NCI-H1930 (cell line): ENCODE measurements around the gene HMCN2.

ENCODE experiments used
- DNase-seq, 2 experiments: peaks; one replicate each; lab custom pipeline; 2025; lab: John Stamatoyannopoulos, UW

The HMCN2 gene

DNA sequence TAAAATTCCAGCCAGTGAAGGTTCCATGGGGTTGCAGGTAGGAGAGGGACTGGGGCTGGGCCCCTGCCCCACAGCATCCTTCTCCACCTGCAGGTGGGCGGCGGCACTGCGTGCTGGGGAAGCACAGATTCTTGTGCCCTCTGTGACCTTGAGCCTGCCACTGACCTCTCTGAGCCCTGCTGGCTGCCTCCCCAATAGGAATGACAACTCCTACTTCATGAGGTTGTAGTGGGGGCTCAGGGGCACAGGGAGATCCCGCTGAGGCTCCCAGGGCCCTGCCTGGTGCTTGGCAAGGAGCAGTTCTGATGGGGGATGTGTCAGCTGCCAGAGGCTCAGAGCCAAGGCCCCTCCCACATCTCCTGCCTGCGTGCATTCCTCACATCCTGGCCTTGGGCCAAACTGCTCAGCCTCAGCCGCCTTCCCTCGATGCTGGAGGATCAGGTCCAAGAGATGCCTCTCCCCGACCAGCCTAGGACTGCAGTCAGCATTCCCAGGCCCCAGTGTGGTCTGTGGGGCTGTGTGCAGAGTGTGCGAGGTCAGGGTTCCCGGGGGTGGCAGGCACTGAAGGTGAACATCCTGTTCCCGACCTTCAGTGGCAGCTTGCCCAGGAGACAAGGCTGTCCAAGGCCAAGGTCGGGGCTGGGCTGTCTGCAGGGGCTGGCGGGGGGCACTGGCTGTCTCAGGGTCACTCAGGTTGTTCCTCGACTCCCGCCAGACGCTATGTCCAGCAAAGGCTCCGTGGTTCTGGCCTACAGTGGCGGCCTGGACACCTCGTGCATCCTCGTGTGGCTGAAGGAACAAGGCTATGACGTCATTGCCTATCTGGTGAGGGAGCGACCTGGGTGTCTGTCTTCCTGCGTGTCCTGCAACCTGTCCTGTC is 186.2 kb downstream of the HMCN2 start:
- DNase-seq: no peak

DNA sequence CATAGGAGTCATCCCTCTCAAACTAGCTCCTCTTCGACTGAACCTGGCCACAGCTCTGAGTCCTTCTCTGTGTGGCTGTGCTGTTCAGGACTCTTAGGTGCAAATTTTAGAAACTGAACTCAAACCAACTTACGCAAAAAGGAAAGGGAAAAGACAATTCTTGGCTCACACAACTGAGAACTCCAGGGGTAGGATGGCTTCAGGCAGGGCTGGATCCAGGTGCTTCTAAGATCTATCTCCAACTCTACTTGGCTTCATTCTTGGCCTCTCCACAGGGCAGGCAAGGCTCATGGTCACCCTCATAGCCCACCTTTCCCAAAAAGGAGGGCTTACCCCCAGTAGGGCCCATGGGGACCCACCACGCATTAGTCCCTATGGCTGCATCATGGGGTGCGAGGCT is 187.3 kb downstream of the HMCN2 start:
- DNase-seq: no peak

DNA sequence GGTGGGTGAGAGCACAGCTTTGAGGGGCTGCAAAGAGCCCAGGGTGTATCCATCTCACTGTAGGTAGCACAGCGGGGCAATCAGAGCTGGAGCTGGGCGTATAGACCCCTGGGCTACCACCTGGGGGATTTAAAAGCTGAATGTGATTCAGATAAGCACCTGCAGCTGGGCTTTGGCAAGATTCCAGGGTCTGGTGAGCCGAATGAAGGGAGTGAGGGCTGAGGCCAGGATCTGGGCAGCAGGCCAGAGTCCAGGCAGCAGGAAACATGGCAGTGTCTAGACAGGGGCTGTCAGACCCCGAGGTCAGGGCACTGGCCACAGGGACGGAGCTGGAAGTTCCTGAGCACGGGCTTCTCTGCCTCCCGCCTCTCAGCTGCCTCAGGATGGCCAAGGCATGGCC is 187.9 kb downstream of the HMCN2 start:
- no peak for DNase-seq

DNA sequence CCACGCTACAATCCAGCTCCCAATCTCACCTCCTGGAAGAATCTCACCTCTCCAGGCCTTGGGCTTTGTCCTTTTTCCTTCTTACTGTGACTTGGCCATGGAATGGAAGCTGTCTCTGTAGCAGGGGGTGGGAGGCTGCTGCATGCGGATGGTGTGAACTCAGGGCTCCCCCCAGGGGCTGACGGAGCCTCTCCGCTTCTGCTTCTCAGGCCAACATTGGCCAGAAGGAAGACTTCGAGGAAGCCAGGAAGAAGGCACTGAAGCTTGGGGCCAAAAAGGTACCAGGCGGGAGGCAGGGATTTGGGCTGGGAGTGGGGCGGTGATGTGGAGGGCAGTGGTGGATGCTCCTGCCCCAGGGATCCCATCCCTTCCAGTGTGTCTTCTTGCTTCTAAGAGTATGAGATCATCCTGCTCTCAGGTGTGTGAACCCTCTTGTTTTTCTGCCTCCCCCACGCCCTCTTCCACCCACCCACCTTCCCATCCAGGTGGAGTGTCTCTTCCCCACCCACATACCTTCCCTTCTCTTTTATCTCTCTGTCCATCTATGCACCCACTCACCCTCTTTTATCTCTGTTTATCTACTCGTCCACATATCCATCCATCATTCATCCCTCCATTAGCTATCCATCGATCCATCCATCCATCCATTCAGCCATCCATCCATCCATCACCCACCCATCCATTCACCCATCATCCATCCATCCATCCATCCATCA is 188.7 kb downstream of the HMCN2 start:
- no peak for DNase-seq

DNA sequence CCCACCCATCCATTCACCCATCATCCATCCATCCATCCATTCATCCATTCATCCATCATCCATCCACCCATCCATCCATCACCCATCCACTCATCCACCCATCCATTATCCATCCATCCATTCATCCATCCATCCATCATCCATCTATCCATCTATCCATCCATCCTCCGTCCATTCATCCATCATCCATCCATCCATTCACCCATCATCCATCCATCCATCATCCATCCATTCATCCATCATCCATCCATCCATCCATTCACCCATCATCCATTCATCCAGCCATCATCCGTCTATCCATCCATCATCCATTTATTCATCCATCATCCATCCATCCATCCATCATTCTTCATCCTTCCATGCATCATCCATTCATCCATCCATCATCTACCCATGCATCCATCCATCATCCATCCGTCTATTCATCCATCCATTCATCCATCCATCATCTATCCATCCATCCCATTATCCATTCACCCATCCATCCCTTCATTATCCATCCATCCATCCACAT is 189.3 kb downstream of the HMCN2 start:
- DNase-seq: no peak

DNA sequence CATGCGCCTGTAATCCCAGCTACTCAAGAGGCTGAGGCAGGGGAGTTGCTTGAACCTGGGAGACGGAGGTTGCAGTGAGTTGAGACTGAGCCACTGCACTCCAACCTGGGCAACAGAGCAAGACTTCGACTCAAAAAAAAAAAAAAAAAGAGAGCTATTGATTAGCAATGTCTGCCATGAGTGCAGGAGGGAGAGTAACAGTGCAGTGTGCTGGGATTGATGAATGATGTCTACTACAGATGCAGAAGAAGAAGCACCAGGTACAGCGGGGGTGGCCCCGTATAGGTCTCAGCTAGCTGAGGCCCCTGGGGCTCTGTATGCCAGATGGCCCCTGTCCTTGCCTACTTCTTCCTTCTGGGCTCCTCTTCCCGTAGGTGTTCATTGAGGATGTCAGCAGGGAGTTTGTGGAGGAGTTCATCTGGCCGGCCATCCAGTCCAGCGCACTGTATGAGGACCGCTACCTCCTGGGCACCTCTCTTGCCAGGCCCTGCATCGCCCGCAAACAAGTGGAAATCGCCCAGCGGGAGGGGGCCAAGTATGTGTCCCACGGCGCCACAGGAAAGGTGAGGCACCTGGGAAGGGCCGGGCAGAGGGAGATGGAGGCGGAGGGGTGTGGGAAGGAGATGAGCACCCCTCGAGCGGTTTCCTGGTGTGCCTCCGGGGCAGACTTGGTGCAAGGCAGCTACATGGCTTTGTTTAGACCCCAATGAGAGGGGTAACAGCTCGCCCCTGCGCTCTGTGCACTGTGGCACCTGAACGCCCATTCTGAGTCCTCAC is 192.7 kb downstream of the HMCN2 start:
- DNase-seq: no peak

DNA sequence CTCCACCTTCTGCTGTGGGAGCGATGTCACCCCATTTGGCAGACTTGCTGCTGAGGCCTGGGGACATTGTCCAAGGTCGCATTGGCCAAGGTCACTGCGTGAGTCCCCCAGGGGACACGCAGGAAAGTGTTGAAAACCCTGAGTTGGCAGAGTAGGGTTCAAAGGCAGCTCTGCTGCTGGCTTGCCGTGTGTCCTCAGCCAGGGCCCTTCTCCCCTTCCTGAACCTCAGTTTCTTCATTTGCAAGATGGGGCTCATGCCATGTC is 193.2 kb downstream of the HMCN2 start:
- DNase-seq: no peak

DNA sequence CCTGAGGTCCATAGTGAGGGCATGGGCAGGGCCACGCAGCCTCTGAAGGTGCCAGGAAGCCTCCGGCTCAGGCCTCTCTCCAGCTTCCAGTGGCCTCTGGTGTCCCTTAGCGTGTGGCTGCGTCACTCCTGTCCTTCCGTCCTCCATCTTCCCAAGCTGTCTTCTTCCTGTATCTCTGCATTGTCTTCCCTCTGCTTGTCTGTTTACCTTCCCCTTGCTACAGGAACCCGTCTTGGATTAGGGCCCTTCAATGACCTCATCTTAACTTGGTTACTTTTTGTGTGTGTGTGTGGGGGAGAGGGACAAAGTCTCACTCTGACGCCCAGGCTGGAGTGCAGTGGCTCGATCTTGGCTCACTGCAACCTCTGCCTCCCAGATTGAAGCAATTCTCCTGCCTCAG is 193.6 kb downstream of the HMCN2 start:
- no peak for DNase-seq

DNA sequence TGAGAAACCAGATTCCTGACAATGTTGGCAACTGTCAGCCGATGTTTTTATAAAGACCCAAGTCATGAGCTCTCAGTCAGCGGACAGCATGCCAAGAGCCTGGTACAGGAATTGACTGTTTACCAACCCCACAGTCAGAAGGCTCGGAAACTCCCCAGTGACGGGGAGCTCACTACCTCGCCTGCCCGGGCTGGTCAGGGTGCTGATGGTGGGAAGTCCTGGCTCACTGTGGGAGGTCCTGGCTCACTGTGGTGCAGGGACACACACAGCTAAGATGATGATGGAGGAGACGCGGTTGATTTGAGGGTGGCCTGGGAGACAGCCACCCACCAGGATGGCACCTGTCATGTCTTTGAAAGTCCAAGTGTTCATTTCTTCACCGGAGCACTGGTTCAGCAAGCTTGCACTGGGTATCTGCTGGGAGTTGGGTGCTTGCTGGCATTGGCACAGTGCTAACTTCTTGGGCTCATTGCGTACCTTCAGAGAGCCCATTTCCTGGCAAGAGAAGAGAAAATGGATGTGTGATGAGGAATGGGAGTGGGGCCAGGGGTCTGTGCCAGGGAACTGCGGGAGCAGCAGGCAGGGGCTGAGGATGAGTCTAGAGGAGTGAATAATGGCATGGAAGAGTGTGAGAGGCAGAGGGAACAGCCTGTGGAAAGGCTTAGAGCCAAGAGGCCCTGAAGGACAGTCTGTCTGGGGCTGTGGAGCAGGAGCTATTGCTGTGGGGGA is 194.5 kb downstream of the HMCN2 start:
- DNase-seq: no peak

DNA sequence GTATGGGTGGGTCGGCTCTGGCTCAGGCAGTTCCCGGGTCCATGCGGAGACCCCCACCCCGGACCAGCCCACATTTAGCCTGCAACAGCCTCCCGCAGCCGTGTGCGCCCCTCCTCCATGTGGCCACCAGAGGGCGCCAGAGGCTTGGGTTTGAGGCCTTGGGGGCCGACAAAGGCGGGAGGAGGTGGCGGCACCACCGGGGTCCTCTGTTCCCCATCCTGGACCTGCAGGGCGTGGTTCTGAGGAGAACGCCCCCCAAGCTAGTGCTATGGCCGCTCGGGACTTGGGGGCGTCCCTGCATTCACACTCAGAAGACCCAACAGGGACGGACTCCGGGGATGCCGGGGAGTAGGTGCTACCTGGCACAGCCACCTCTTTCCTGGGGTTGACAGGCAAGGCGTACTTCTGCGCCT is 195.7 kb downstream of the HMCN2 start:
- peak; percentile 52 to 67 for DNase-seq

DNA sequence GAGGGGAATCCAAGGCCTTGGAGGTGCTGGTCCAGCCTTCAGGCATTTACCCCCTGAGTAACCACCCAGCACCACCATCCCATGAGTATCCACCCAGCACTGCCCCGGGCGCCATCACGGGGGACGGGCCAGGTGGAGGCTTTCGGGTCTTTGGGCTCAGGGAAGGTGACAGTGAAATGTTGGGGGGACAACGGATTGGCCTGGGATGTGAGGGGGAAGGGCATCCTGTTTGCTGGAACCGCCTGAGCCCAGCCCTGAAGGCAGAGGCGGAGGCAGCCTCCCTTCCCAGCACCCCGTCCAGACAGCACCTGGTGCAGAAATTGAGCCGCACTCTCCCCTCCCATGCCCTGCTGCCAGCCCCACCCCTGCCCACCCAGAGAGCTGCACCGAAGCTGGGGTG is 196.2 kb downstream of the HMCN2 start:
- DNase-seq: no peak

DNA sequence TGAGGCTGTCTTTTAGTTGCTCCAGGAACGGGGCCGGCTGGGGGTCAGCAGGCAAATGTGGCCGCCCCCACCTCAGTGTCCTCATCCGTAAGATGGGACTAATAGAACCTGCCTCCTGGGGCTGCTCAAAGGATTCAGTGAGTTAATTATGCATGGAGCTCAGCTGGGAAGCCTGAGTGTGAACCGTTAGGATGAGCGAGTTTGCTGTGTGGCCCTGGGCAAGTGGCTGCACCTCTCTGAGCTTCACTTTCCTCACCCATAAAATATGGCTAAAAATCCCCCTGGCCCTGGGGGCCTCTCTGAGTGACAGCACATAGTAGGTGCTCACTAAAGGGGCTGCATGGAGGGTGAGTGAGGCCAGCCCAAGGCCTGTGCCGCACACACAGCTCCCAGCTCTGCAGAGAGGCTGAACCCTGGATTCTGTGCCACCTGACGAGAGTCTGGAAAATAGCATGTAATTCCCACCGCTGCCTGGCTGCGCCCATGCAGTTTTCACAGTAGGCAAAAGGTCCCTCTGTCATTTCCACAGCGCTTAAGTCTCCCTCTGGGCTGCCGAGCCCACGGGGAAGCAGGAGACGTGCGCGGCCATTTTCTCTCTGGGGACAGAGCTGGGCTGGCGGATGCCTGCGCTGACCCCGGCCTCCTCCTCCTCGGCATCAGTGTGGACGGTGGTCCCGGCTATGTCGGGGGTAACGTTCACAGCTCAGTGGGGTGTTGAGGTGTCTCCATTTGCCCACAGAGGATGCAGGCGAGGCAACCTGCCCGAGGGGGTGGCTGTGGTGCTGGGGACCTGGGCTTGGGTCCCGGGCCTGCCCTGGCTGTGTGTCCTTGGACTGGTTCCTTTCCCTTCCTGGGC is 197.4 kb downstream of the HMCN2 start:
- no peak for DNase-seq

DNA sequence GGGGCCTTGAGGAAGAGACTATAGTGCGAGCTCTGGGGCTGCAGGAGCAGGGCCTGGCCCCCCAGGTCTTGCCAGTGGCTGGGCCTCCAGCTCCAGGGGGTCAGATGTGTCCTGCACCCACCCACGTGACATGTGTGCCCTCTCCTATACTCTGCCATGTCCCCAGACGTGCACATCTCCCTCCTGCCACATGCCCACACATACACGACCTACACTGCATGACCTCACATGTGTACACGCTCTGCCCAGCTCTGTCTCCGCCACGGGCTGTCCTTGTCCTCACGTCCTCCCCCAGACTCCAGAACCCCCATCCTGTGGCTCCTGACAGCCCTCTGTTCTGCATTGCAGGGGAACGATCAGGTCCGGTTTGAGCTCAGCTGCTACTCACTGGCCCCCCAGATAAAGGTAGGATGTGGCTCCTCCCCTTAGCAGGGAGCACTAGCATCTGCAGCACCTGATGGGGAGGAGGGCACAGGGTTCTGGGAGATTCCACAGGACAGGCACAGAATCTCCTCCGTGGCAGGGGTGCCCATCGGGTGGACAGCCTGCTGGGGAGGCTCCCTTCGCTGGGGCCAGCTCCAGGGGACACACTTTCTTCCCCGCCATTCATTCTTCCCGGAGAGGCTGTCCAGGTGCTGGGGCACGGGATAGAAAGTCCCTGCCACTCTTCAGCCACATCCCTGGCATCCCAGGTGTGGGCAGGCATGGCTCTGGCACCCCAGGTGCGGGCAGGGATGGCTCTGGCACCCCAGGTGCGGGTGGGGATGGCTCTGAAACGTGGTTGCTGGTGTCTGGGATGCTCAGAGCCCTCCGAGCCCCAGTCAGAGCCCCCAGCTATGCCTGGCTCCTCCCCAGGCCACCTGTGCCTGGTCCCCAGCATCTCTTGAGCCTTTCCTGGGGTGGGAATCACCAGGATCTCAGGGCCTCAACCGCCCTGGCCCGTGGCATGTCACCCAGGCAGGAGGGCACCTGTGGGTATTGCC is 198.5 kb downstream of the HMCN2 start:
- DNase-seq: no peak

DNA sequence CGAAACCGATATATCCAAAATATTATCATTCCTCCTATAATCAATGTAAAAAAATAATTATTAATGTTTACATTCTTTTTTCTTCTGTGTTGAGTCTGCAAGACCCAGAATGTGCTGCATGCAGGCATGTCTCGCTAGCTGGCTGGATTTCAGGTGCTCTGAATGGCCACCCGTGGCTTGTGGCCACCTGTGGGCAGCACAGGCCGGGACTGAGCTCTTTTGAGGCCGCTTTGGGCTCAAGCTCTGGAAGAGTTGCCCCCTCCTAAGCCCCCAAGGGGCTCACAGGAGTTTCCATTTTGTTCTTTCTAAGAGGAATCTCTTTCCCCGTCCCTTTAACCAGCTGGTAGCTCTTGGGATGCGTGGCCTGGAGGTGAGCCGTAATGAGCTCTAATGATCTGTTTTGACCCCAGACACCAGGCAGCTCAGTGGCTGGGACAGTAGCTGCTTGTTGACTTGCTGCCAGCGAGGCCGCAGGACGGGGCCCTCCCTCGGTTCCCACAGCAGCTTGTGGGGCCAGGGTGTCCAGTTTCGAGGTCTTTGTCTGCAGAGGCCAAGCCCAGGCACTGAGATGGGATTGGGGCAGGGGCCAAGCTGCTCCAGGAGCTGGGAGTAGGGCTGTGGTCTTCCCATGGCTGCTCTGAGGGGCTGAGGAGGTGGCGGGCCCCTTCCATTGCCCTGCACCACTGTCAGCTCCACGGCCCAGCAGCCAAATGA is 200.0 kb downstream of the HMCN2 start:
- DNase-seq: no peak

DNA sequence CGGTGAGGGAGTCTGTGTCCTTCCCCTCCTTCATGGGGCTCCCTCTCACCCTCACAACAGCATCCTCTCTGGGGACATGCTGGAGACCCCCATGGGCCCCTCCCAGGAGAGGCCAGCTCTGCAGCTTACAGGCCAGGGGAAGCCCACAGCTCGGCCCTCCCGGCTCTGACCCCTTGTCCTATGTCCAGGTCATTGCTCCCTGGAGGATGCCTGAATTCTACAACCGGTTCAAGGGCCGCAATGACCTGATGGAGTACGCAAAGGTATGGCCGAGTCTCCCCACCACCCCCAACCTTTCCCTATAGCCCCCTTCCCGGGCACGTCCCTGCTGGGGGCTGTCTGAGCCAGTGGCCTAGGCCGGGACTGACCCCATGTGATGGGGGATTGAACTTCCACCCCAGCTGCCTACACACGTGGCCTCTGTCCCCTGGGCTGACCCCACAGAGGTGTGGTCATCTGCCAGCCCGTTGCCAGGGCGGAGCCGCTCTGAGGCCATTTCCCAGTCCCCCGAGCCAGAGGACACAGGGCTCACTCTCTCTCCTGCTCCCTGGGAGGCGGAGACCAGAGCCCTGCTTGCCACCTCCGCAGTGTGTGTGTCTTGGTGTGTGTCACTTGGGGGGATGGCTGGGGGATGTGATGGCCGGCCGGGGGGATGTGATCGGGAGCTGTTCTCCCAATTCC is 201.1 kb downstream of the HMCN2 start:
- DNase-seq: no peak

DNA sequence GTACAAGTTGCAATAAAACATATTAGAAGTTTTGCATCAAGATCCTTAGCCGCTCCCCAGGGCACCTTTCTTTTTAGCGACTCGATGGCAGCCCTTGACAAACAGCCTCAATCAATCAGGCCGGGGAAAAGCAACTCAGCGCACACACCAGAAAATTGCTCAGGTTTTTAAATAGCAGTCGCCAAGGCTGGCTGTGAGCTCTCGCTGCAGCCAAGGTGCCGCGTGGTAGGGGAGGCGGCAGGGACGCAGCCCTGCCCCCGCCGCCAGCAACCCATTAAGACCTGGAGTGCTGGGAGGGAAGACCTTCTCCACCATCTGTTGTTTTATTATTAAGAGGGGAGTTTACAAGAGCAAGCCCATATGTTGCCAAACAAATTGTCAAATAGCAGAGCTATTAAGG is 201.8 kb downstream of the HMCN2 start:
- DNase-seq: no peak

DNA sequence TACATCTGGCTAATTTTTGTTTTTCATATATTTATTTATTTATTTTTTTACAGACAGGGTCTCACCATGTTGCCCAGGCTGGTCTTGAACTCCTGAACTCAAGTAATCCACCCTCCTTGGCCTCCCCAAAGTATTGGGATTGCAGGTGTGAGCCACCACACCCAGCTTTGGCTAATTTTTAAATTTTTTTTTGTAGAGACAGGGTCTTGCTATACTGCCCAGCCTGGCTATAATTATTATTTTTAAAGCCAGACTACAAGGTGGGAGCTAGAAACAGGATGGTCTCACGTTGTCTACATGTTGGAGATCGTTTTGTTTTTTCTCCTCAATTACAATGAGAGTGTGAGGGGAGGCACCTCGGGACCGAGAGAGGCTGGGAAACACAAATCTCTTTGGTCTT is 203.0 kb downstream of the HMCN2 start:
- DNase-seq: no peak

DNA sequence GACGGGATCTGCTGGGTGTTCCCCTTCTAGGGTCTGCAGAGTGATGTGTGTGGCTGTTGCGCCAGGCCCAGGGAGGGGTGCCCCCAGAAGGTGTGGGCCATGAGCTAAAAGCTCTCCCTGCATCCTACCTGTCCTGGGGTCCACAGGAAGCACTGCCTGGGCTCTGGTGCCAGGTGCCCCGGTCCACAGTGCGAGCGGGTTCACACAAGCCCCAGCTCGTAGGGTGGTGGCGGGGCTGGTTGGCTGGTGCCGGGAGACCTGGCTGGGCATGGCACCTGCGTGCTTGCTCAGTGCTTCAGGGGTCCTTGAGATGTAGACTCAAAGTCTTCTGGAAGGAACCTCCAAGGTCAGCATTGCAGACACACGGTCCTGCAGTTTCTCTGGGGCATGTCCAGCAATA is 204.7 kb downstream of the HMCN2 start:
- DNase-seq: no peak

DNA sequence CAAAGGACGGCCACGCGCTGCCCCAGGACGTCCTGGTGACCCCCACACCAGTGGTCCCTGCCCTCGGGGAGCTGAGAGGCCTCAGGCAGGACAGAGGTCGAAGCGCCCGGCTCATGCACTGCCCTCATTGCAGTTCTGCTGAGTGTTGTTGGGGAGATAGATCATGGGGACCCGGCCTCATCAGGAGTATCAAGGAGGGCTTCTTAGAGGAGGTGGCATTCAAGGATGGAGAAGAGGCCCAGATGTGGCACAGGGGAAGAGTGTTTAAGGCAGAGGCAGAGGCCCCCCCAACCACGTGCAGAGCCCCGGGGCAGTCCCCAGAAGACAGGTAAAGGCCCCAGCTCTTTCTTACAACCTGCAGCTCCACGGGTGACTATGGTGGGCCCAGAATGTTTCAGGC is 205.4 kb downstream of the HMCN2 start:
- no peak for DNase-seq
